Astrocyte (in vitro differentiated cells and primary cell): Measurements from ENCODE around the gene ZBTB44. TPM values are rescaled to one million over a fixed set of nuclear protein-coding genes. Genes with fewer than 3 reads are reported as not detected.
"Not testable (repeated sequence)": the region's sequence is repeated elsewhere in the genome, so short reads cannot be mapped to it uniquely, and the experiment has no call there.

ENCODE experiments used
- DNase-seq: peaks from one replicate; pipeline ENCODE4 v3.0.0-alpha.2; 2010; ENCODE audit warnings: low read depth
- FAIRE-seq: peaks from 2 replicates; lab custom pipeline; 2011; peaks lifted over from hg19 to GRCh38; lab: Jason Lieb, UNC
- H2AFZ ChIP-seq: 2 replicates; pipeline ENCODE4 v1.6.0; 2012; ENCODE audit warnings: low read depth, low read length, inconsistent platforms
- H3K27ac ChIP-seq: 2 replicates; pipeline ENCODE4 v1.5.1; 2011; ENCODE audit warnings: low read depth, low read length, inconsistent platforms
- H3K27me3 ChIP-seq: 2 replicates; pipeline ENCODE4 v1.6.0; 2011; ENCODE audit warnings: low read length, inconsistent platforms; ENCODE audit not compliant: insufficient read depth
- H3K36me3 ChIP-seq: 2 replicates; pipeline ENCODE4 v1.5.1; 2011; ENCODE audit warnings: low read length, inconsistent platforms; ENCODE audit not compliant: insufficient read depth
- H3K4me1 ChIP-seq: 2 replicates; pipeline ENCODE4 v1.5.1; 2011; ENCODE audit warnings: low read length, inconsistent platforms; ENCODE audit not compliant: insufficient read depth
- H3K4me2 ChIP-seq: 2 replicates; pipeline ENCODE4 v1.6.0; 2012; ENCODE audit warnings: low read length, inconsistent platforms
- H3K4me3 ChIP-seq: 2 replicates; pipeline ENCODE4 v1.5.1; 2011; ENCODE audit warnings: low read depth, mild to moderate bottlenecking, low read length, inconsistent platforms; ENCODE audit not compliant: insufficient read depth
- H3K79me2 ChIP-seq: 2 replicates; pipeline ENCODE4 v1.6.0; 2012; ENCODE audit warnings: mild to moderate bottlenecking, low read length, inconsistent platforms; ENCODE audit not compliant: insufficient read depth
- H3K9ac ChIP-seq: 2 replicates; pipeline ENCODE4 v1.6.0; 2012; ENCODE audit warnings: mild to moderate bottlenecking, low read length, inconsistent platforms
- H3K9me3 ChIP-seq: 2 replicates; pipeline ENCODE4 v1.5.1; 2012; ENCODE audit warnings: low read depth, mild to moderate bottlenecking, low read length, inconsistent platforms; ENCODE audit not compliant: insufficient read depth
- H4K20me1 ChIP-seq: 2 replicates; pipeline ENCODE4 v1.6.0; 2012; ENCODE audit warnings: low read length, inconsistent platforms; ENCODE audit not compliant: insufficient read depth
- H3K27ac Mint-ChIP-seq: one replicate; pipeline ENCODE4 v1.8.0; 2021; ENCODE audit warnings: mild to moderate bottlenecking, mixed read lengths; ENCODE audit not compliant: unreplicated experiment
- H3K27me3 Mint-ChIP-seq: one replicate; pipeline ENCODE4 v1.8.0; 2021; ENCODE audit warnings: low read depth, mixed read lengths; ENCODE audit not compliant: unreplicated experiment
- H3K36me3 Mint-ChIP-seq: one replicate; pipeline ENCODE4 v1.8.0; 2021; ENCODE audit warnings: low read depth, mixed read lengths; ENCODE audit not compliant: unreplicated experiment
- H3K4me1 Mint-ChIP-seq: one replicate; pipeline ENCODE4 v1.8.0; 2021; ENCODE audit warnings: low read depth, mixed read lengths; ENCODE audit not compliant: unreplicated experiment
- H3K4me3 Mint-ChIP-seq: one replicate; pipeline ENCODE4 v1.8.0; 2021; ENCODE audit warnings: mild to moderate bottlenecking, moderate library complexity, mixed read lengths; ENCODE audit not compliant: unreplicated experiment
- H3K9me3 Mint-ChIP-seq: one replicate; pipeline ENCODE4 v1.8.0; 2021; ENCODE audit warnings: mild to moderate bottlenecking, mixed read lengths; ENCODE audit not compliant: unreplicated experiment
- EZH2 ChIP-seq: IDR thresholded peaks from 2 replicates; pipeline ENCODE4 v1.6.1; 2012; ENCODE audit warnings: mild to moderate bottlenecking, low read length, inconsistent platforms; ENCODE audit not compliant: insufficient read depth
- total RNA-seq: library from RNA; stranded (reverse); gene quantifications from 2 replicates; pipeline ENCODE4 v1.2.1, GENCODE V29; 2021
- TF ChIP-seq, protein P1 (sequence below): IDR thresholded peaks from 2 replicates; pipeline ENCODE4 v1.5.1; 2011; ENCODE audit warnings: low read depth, mild to moderate bottlenecking, inconsistent platforms, low read length, moderate library complexity; ENCODE audit not compliant: insufficient read depth

Gene ZBTB44
- total RNA-seq, 1 donor from 2014 or later, result 25.3 TPM

DNA sequence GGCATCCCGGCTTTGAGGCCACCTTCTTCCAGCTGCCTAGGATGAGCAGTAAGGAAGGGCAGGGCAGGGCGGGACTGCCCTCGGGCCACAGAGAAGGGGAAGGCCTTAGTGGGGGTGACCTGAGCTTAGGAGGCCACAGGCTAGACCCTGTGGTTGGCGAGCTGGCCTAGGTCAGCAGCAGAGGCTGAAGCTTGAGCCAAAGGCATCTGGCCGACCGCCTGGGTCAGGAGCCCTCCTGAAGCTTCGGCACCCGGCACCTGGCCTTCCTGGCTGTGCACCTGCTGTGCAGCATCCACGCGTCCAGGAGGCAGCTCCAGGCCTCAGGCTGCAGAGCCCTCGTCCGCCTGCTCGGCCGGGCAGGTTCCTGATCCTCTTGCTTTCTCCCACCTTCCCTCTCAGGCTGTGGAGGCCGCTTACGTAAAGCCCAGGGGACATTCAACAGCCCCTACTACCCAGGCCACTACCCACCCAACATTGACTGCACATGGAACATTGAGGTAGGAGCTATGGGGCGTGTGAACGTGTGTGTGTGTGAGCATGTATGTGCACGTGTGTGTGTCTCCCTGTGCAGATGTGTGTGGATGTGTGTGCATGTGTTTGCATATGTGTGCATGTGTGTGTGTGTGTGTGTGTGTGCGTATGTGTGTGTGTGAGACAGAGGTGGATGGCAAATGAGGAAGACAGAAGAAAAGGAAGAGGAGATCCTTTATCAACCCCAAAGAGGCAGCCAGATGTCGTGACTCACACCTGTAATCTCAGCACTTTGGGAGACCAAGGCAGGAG, 120.3 kb downstream of the ZBTB44 start:
- Histone ChIP-seq H2AFZ (no peak overlapping the region), H3K4me1 (no peaks in the 10 kb centered on the region), H3K27me3 (peaks cover 2% of the 10 kb centered on the region), H3K9ac (no peak overlapping the region), H3K79me2 (no peaks in the 10 kb centered on the region), H3K27ac (no peak overlapping the region), H3K4me3 (no peak overlapping the region), H3K9me3 (no peaks in the 10 kb centered on the region), H4K20me1 (no peaks in the 10 kb centered on the region), H3K36me3 (no peaks in the 10 kb centered on the region), H3K4me2 (no peak overlapping the region)
- TF ChIP-seq, protein P1, sequence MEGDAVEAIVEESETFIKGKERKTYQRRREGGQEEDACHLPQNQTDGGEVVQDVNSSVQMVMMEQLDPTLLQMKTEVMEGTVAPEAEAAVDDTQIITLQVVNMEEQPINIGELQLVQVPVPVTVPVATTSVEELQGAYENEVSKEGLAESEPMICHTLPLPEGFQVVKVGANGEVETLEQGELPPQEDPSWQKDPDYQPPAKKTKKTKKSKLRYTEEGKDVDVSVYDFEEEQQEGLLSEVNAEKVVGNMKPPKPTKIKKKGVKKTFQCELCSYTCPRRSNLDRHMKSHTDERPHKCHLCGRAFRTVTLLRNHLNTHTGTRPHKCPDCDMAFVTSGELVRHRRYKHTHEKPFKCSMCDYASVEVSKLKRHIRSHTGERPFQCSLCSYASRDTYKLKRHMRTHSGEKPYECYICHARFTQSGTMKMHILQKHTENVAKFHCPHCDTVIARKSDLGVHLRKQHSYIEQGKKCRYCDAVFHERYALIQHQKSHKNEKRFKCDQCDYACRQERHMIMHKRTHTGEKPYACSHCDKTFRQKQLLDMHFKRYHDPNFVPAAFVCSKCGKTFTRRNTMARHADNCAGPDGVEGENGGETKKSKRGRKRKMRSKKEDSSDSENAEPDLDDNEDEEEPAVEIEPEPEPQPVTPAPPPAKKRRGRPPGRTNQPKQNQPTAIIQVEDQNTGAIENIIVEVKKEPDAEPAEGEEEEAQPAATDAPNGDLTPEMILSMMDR, result no peak
- TF ChIP-seq EZH2, result no peak
- Mint-ChIP-seq H3K36me3 (no peaks in the 10 kb centered on the region), H3K27me3 (peaks cover 15% of the 10 kb centered on the region), H3K9me3 (no peaks in the 10 kb centered on the region), H3K4me1 (no peaks in the 10 kb centered on the region), H3K4me3 (no peak overlapping the region), H3K27ac (no peak overlapping the region)
- no peak for DNase-seq
- FAIRE-seq, result no peak

DNA sequence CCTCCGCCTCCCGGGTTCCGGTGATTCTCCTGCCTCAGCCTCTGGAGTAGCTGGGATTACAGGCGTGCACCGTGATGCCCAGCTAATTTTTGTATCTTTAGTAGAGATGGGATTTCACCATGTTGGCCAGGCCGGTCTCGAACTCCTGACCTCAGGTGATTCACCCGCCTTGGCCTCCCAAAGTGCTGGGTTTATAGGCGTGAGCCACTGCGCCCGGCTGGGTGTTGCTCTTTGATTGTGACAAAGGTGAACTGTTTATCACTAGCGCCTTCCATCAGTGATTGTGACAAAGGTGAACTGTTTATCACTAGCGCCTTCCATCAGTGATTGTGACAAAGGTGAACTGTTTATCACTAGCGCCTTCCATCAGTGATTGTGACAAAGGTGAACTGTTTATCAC, 121.2 kb downstream of the ZBTB44 start:
- H3K4me1 ChIP-seq, H3K27ac Mint-ChIP-seq, H3K9me3 Mint-ChIP-seq, H3K4me2 ChIP-seq, H3K27me3 ChIP-seq, H3K36me3 Mint-ChIP-seq, H3K4me3 ChIP-seq, H4K20me1 ChIP-seq, H3K9me3 ChIP-seq, H3K27ac ChIP-seq, H3K36me3 ChIP-seq, DNase-seq, H2AFZ ChIP-seq, FAIRE-seq, H3K79me2 ChIP-seq, H3K4me1 Mint-ChIP-seq, H3K4me3 Mint-ChIP-seq, H3K9ac ChIP-seq: not testable (repeated sequence)
- H3K27me3 Mint-ChIP-seq, result peaks cover 13% of the 10 kb centered on the region

DNA sequence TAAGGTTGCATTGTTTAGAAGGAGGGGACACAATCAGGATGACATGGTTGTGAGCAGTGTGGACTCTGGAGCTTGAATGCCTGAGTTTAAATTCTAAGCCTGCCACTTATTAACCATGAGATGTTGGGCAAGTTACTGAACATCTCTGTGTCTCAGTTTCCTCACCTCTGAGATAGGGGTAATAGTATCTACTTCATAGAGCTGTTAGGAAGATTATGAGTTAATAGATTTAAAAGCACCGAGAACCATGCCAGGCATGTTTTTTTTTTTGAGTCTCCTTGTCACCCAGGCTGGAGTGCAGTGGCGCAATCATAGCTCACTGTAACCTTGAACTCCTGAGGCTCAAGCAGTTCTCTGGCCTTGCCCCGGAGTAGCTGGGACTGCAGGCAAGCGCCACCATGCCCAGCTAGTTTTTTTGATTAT, 121.9 kb downstream of the ZBTB44 start:
- no peaks in the 10 kb centered on the region for H3K79me2 ChIP-seq
- Mint-ChIP-seq H3K27ac (no peak overlapping the region), H3K4me3 (no peak overlapping the region), H3K9me3 (no peaks in the 10 kb centered on the region), H3K36me3 (no peaks in the 10 kb centered on the region), H3K27me3 (peaks cover 11% of the 10 kb centered on the region), H3K4me1 (no peaks in the 10 kb centered on the region)
- no peak overlapping the region for H3K9ac ChIP-seq
- no peak overlapping the region for H3K4me2 ChIP-seq
- H3K27me3 ChIP-seq, result no peaks in the 10 kb centered on the region
- no peak overlapping the region for H3K27ac ChIP-seq
- no peak for DNase-seq
- H3K36me3 ChIP-seq, result no peaks in the 10 kb centered on the region
- no peaks in the 10 kb centered on the region for H3K9me3 ChIP-seq
- no peak overlapping the region for H2AFZ ChIP-seq
- no peak for FAIRE-seq
- TF ChIP-seq EZH2, result no peak
- TF ChIP-seq, protein P1, result no peak
- no peak overlapping the region for H3K4me3 ChIP-seq
- H3K4me1 ChIP-seq, result no peaks in the 10 kb centered on the region
- H4K20me1 ChIP-seq, result no peaks in the 10 kb centered on the region
